Lower leg skin (tissue), 3 donors: ENCODE data around the gene NSG1.

Experiments used
- CTCF ChIP-seq, 3 donors: fragments of 450-650 bp; IDR thresholded peaks; one replicate each; pipeline ENCODE4 v1.5.1; 2016; ENCODE audit warnings: antibody characterized with exemption in 3 of 3, mild to moderate bottlenecking in 3 of 3, moderate library complexity in 2 of 3
- POLR2A ChIP-seq, 2 donors: fragments of 450-650 bp; IDR thresholded peaks; one replicate each; pipeline ENCODE4 v1.6.1; 2016 to 2017; ENCODE audit warnings: antibody characterized with exemption in 2 of 2, mild to moderate bottlenecking in 1 of 2, moderate library complexity in 1 of 2

- no peak for TF ChIP-seq POLR2A (IDR thresholded peaks at IDR 0.05)
- TF ChIP-seq CTCF (IDR thresholded peaks at IDR 0.05), result no peak
These were observed 31.9 kb downstream of the NSG1 start for GRCh38 chr4:4418676-4419390.
